C4-2B (cell line): ENCODE data around the gene LRRC15.

Source experiments
- ZFX ChIP-seq: fragments of 450-650 bp; IDR thresholded peaks from 2 replicates; pipeline ENCODE4 v1.6.1; 2017
- TF ChIP-seq, protein P1 (sequence below): fragments of 450-650 bp; conservative IDR thresholded peaks from 2 replicates; pipeline ENCODE4 v1.5.1; 2017; ENCODE audit warnings: mild to moderate bottlenecking

DNA sequence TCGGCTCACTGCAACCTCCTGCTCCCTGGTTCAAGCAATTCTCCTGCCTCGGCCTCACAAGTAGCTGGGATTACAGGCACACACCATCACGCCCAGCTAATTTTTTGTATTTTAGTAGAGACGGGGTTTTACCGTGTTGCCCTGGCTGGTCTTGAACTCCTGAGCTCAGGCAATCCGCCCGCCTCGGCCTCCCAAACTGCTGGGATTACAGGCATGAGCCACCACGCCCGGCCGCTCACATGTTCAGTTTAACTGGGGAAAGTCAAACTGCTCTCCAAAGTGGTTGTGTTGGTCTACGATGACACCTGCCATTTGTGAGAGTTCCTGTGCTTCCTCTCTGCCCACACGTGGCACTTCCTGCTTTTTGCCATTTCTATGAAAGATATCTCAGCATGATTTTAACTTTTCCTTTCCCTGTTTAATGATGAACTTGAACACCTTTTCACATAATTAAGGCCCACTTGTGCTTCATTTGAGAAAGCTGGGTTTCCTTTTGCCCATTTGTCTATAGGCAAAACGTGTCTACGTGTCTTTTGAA is 30.4 kb upstream of the LRRC15 start:
- TF ChIP-seq, protein P1, sequence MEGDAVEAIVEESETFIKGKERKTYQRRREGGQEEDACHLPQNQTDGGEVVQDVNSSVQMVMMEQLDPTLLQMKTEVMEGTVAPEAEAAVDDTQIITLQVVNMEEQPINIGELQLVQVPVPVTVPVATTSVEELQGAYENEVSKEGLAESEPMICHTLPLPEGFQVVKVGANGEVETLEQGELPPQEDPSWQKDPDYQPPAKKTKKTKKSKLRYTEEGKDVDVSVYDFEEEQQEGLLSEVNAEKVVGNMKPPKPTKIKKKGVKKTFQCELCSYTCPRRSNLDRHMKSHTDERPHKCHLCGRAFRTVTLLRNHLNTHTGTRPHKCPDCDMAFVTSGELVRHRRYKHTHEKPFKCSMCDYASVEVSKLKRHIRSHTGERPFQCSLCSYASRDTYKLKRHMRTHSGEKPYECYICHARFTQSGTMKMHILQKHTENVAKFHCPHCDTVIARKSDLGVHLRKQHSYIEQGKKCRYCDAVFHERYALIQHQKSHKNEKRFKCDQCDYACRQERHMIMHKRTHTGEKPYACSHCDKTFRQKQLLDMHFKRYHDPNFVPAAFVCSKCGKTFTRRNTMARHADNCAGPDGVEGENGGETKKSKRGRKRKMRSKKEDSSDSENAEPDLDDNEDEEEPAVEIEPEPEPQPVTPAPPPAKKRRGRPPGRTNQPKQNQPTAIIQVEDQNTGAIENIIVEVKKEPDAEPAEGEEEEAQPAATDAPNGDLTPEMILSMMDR = no peak
- TF ChIP-seq ZFX = no peak
